NCI-H748 treated with DMSO at 0.1 percent for 48 hours (cell line): Measurements from ENCODE around the gene TWSG1.
"Not testable (repeated sequence)": the region's sequence is repeated elsewhere in the genome, so short reads cannot be mapped to it uniquely, and the experiment has no call there.

Source experiments
- DNase-seq: peaks from one replicate; lab custom pipeline; 2025; lab: John Stamatoyannopoulos, UW

Gene TWSG1

GRCh38 chr18:9426753-9427152 is 92.2 kb downstream of the TWSG1 start:
- no peak for DNase-seq

- no peak for DNase-seq
Measured at GRCh38 chr18:9428301-9428706, 93.7 kb downstream of the TWSG1 start.

- no peak for DNase-seq
Measured at GRCh38 chr18:9428862-9429661, 94.5 kb downstream of the TWSG1 start.

- no peak for DNase-seq
Measured at GRCh38 chr18:9429662-9429993, 95.1 kb downstream of the TWSG1 start.

GRCh38 chr18:9430315-9430714 is 95.7 kb downstream of the TWSG1 start:
- not testable (repeated sequence) for DNase-seq

GRCh38 chr18:9431296-9431695 is 96.7 kb downstream of the TWSG1 start:
- no peak for DNase-seq

- not testable (repeated sequence) for DNase-seq
Measured at GRCh38 chr18:9433122-9433521, 98.5 kb downstream of the TWSG1 start.

- DNase-seq = no peak
Measured at GRCh38 chr18:9433671-9434121, 99.1 kb downstream of the TWSG1 start.

GRCh38 chr18:9434122-9434701 is 99.6 kb downstream of the TWSG1 start:
- no peak for DNase-seq

- DNase-seq = no peak
Measured at GRCh38 chr18:9435041-9435440, 100.5 kb downstream of the TWSG1 start.

GRCh38 chr18:9436206-9436929 is 101.8 kb downstream of the TWSG1 start:
- DNase-seq = no peak

GRCh38 chr18:9437021-9437437 is 102.5 kb downstream of the TWSG1 start:
- no peak for DNase-seq

GRCh38 chr18:9437672-9438071 is 103.1 kb downstream of the TWSG1 start:
- DNase-seq = no peak

- DNase-seq = no peak
Measured at GRCh38 chr18:9441061-9441460, 106.5 kb downstream of the TWSG1 start.

GRCh38 chr18:9444549-9444948 is 110.0 kb downstream of the TWSG1 start:
- no peak for DNase-seq

GRCh38 chr18:9446839-9447238 is 112.3 kb downstream of the TWSG1 start:
- no peak for DNase-seq

GRCh38 chr18:9447334-9447733 is 112.8 kb downstream of the TWSG1 start:
- DNase-seq = no peak

GRCh38 chr18:9449600-9450414 is 115.2 kb downstream of the TWSG1 start:
- DNase-seq = no peak

GRCh38 chr18:9450920-9451319 is 116.3 kb downstream of the TWSG1 start:
- not testable (repeated sequence) for DNase-seq
